GM18909 (cell line): Measurements from ENCODE around the gene PDLIM5.

Source experiments
- ATAC-seq: cut with Tn5 transposase; IDR thresholded peaks from one replicate; pipeline ENCODE4 v1.9.1; 2021; ENCODE audit warnings: mild to moderate bottlenecking; ENCODE audit not compliant: unreplicated experiment, poor library complexity

The PDLIM5 gene

DNA sequence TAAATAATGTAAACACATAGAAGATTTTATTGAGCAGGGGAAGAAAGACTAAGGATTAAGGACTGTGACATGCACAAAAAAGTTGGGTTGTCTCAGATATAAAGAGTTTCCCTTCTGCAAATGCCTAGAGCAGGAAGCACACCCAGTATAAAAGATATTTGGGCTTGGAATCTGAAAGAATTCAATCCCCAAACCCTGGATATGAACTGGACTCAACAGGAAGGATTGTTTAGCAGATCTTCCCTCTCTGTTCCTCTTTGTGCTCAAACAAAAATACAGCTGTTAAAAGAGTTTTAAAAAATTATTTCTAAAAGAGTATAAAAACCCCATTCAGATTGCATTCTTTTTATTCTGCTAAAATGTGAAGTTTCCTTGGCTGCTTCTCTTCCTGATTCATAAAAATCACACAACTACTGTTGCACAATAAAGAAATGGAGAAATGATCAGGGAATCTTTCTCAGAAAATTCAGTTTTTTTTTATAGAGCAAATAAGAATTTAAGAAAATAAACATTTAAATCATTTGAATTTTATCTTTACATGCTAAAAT, 71.4 kb downstream of the PDLIM5 start:
- ATAC-seq: no peak

DNA sequence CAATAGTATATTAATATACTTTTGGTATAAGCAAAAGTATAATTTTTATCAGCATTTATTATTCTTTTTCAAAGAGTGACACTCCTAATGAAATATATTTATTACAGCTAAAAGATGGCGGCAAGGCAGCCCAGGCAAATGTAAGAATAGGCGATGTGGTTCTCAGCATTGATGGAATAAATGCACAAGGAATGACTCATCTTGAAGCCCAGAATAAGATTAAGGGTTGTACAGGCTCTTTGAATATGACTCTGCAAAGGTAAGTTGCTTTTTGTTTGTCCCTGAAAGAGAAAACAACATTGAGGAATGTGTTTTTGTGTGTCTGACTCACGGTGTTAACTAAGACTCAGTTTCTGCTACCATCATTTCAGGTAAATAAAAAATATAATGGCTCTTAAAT, 71.9 kb downstream of the PDLIM5 start:
- no peak for ATAC-seq

DNA sequence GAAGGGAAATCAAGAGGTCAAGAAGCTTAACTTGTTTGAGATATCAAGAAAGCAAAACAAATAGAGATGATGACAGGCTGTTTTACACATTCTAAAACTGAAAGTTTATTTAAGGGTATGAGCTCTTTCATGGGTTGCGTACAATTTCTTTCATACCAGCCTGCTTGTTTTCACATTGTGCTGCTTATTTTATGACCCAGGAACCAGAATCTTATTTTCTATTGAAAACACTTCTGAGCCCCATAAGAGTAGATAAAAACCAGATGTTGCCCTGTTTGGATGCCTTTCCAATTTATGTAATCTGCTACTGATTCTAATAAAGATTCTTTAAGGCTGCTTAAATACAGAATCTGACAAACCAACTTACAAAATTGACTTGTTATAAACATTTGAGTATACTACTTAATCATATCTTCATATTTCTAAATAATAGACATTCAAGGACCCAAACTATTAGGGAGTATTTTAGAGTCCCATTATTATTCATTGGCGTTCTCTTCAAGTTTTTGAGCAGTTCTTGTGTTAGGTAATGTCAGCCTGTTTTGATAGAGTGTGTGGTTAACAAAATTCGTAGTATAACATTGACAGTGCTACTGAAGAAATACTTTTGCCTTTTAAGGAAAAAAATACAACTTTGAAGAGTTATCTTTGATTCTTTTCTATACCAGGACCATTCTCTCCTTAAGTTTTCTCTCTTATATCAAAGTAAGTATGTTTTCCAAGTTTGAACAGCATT, 74.4 kb downstream of the PDLIM5 start:
- ATAC-seq: peak; percentile 63

DNA sequence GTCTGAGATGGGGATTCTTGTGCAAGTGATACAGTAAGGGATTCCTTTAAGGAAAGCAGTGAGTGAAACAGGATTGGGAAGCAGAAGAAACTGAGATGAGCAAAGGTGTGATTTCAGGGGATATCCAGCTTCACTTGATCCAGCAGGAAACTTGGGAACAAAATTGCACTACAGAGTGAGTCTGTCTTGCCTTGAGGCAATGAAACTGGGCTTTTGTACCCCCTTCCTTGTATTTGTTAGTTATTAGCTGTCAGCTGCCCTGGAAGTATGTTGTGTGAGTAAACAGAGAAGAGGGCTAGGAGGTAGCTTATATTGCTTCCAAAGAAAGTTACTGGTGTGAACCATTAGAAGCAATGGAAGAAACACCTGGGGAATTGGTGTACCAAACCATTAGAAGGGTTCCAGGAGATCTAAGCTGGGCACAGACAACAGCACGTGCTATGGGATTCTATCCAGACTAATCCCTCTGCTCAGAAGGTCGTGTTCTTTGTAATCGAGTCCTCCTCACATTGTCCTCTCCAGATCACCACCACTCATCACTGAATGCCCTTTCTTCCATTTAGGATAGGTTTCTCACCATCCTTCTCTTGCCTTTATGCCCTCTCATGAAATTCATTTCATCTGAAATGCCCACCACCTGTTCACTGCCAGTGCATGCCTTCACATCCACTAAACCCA, 76.0 kb downstream of the PDLIM5 start:
- ATAC-seq: no peak

DNA sequence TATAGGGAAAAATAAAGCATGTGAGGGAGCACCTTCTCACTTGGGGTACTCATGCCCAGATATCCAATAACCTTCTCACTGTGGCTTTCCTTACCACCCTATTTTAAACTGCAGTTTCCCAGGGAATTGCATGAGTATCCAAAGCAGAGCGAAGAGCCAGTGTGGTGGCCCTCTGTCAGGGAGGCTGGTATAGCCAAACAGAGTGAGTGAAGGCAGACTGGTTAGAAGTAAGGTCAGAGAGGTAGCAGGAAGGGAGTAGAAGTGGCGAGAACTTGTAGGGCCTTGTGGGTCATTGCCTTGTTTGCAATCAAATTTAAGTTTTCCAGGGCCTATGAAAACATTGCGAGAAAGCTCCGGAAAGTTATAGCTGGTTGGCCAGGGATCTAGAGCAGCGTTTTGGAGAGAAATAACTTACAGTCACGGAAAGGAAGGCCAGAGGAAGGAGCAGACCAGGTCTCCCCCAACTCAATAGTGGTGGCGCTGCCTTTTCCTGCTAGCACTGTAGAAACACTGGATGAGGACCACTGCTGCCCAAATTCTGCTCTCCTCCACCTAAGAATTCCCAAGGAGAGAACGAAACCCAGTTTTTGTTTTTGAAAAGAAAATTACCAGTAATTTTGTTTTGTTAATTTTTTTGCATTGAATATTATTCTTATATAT, 77.2 kb downstream of the PDLIM5 start:
- ATAC-seq: no peak

DNA sequence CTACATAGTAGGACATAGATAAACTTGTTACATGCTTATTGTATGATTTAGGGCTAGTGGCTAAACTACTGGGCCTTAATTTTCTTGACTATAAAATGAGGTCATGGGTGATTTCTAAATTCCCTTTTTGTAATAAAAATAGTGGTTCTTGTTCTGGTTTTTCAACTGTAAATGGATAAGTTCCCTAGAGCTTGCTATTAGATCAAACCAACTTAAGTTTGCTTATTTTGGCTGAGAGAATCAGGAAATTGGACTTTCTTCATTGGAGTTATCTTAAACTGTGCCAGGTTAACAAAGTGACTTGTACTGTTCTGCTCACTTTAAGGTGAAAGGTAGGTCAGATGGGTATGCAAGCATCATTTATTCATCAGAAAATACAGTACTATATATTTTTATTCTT, 78.3 kb downstream of the PDLIM5 start:
- no peak for ATAC-seq

DNA sequence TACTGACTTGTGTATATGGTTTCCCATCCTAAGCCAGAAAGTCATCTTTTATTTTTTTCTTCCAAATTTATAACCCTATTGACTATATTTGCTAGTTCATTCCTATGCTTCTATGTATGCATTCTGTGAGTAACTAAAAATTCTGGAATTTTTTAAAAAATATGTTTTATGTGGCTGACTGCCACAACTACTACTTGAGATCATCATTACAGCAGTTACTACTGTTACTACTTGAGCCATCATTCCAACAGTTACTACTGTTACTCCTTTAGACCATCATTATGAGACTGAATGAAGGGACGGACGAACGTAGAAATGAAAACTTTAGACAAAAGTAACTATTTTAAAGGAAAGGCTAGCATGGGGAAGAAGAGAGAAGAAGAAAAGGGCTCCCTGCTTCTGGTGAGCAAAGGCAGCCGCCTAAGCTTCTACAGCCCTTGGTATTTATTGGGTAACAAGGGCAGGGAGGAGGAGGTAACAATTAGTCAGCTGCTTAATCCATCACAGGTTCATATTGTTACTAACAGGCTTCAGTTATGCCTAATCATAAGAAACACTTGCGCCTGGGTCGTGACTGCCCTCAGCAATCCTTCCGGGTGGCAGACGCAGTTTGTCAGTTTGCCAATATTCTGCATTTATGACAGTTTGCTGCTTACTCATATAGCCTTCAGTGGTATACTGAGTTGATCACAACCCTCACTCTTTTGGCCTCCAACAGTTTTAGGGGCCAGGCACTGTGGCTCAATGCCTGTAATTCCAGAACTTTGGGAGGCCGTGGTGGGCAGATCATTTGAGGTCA, 80.4 kb downstream of the PDLIM5 start:
- no peak for ATAC-seq

DNA sequence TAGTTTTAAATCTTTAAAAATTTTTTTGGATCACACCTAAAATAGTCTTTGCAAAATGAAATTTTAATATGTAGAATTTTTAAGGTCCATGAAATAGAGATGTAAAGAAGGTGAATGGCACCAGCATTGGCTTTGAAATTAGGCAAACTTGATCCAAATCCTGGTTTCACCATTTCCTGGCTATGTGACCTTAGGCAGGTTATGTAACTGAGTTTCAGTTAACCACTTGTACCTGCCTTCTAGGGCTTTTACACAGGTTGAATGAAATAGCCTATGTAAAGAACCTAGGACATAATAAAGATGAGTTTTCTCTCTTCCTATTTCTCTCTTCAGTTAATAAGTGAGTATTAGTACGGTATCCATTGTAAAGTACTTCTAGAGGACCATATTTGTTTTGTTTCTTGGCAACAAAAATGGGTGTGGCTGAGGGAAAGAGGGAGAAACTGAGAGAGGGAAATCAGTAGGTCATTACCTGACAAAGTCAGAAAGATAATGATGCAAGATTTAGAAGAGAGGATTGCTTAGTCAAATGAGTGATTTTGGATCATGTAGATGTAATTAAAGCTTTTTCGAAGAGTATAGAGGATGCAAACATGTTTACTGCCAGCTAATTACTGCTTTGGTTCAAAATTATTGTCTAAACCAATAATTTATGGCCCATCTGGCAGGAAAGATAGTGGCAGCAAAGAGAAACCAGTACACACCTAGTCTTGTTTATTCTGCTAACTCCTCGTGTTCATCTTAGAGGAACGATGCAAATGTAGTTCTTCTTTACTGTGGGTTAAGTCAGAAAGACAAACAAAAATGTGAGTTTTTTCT, 81.9 kb downstream of the PDLIM5 start:
- no peak for ATAC-seq

DNA sequence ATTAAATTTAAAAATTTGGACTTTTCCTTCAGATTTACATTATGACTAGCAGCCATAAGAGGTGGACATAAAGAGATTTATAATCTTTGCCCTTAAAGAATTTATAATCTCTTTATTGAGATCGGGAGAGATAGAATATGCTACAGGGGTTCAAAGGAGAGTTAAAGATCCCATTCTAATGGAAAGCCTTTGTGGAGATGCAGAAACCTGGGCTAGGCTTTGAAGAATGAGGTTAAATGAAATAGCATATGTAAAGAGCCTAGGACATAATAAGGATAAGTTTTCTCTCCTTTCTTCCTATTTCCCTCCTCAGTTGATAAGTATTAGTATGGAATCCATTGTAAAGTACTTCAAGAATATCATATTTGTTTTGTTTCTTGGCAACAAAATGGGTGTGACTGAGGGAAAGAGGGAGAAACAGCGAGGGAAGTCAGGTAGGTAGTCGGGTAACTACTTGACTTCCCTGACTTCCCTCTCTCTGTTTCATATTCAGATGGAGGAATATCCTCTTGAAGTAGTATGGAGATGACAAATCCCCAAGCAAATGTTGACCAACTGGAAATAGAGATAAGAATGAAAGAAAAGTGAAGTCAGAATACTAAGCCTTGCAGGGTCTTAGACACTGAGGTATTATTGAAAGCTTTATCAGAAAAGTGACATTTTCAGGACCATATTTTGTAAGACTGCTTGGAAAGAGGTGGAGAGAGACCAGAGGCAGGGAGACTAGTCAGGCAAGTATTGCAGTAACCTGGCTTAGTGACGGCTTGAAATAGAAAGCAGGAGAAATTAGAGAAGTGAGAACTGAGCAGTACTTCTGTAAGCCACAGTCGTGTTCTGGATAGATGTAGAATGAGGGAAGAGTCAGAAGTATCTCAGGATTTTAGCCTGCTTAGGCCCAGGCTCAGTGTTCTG, 82.9 kb downstream of the PDLIM5 start:
- ATAC-seq: peak; percentile 96

DNA sequence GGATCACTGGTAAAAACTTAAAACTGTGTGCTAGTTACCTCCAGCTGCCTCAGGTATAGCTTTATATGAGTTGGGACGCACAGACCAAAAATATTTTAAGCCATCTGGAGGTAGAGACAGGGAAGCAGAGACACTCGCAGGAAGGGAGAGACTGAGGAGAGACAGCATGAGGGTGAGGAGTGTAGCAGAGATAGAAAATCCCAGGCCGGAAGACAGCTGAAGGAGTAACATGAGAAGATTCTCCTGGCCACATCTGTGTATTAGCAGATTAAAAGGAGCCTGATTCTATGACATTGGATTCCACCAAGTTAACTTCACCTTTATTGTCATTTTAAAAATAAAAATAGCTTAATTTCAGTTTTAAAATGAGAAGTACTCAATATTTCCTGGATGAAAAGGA, 84.3 kb downstream of the PDLIM5 start:
- no peak for ATAC-seq

DNA sequence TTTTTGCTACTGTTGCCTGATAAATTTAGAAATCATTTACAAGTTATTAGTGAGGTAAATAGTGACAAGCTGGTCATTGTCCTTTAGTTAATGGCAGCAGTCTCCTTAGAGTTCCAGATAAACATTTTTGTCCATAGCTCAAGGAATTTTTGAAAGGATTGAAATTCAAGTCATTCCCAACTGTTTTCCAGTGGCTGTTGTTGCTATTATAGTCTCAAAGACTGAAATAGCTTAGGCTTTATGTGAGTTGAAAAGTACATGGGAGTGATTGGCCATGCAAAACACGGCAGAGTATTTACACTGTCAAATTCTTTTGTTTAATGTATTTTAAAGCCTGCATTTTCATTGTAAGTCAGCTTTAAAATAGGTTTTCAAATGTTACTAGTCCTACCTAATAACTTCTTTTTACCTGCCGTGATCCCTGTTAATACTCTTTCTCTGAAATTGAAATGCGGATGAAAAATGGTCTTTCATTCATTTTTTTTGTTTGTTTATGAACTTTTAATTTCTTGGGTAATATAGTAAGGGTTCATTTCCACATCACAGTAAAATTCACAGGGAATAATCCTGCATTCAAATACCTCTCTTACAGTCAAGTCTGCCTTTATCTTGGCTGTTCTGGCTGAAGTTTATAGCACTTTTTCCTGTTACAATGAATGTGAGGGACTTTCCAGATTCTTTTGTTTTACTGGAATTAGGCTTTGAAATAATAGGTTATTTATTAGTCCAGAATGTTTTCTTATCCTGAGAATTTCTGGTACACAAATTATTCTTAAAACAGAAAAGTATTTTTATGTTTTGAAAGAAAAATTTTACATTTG, 85.1 kb downstream of the PDLIM5 start:
- no peak for ATAC-seq

DNA sequence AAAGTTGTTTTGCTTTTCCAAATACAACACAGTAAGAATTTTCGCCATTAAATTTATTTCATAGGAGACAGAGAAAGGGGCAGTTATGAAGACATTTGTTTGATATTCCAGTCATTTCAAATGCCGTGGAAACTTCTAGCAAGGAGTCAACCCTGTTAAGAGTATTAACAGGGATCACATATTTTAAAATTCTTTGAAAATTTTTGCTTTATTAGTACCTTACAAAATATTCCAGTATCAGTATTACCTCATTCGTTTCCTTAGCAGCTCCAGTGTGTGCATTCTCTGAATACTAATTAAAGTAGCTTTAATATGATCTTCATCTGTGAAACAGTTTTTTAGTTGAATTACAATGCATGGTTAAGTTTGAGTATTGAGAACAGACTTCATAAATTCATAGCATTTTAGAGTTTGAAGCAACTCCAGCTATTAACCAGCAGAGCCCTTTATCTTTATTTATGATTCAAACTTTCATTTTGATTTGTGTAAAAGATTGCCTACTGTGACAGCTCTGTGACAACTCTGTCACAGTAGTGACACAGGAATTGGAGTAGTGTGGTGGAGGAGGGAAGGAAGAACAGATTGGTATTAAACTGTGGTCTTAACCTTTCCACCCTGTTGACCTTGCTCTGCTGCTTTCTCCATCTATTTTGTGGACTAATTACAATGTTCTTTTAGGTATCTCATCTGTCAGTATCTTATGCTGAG, 86.3 kb downstream of the PDLIM5 start:
- no peak for ATAC-seq

DNA sequence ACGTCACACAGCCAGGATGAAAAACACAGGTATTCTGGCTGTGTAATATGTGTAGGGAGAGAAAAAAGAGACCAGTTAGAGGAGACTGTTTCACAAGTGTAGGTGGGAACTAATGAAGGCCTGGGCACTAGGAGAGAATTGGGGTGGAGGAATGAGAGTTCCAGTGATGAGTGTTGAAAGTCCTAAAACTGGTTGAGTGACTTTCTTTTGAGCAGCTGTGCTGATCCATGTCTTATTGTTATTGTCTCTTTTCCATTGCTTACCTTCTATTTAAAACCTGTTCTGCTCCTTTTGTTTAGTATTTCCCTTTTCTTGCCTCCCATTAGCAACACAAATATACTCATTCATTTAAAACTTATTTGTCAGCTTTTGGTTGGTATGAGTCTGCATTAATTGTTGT, 88.7 kb downstream of the PDLIM5 start:
- no peak for ATAC-seq

DNA sequence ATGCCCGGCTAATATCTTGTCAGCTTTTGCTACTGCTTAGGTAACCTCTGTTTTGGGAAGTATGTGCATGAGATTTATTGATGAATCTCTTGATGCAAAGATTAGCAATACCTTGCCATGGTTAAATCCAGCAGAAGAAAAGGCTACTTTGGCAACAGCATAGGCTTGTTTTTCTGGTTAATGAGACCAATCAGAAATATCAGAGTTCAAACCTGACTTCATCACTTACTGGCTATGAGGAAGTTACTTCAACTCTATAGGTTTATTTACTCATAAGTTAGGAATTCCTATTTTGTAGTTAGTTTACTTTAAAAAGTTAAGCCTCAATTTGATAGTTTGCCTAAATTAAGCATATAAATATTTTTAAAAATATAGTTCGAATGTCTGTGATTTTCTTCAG, 93.1 kb downstream of the PDLIM5 start:
- no peak for ATAC-seq

DNA sequence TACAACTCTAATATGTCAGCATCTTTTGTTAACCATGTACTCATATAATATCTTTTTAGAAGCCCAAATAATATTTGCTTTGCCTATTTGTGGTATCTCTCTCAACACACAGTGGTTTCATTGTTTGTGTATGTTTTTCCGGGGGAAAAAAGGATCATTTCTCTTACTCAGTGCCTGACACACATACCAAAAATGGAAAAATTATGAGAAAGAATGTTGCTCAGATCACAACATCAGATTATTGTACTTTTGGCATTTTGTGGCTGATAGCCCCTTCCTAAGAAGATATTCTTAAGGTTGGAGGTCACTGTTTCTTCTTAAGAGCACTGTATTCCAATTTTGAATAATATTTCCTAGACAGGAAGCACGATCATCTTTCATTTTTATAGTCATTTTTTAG, 93.6 kb downstream of the PDLIM5 start:
- ATAC-seq: no peak

DNA sequence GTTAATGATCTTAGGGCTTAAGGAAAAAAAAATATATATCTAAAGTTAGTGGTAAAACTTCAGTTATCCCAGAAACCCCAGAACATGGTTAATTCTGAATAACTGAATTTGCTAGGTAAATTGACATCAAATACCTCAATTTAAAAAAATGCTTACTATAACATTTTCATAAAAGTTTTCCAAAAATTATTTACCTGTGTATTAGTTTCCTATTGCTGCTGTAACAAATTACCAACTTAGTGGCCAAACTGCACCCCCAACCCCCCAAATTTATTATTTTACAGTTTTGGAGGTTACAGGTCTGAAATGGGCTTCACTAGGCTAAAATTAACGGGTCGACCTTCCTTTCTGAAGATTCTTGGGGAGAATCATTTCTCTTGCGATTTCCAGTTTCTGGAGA, 95.2 kb downstream of the PDLIM5 start:
- no peak for ATAC-seq

DNA sequence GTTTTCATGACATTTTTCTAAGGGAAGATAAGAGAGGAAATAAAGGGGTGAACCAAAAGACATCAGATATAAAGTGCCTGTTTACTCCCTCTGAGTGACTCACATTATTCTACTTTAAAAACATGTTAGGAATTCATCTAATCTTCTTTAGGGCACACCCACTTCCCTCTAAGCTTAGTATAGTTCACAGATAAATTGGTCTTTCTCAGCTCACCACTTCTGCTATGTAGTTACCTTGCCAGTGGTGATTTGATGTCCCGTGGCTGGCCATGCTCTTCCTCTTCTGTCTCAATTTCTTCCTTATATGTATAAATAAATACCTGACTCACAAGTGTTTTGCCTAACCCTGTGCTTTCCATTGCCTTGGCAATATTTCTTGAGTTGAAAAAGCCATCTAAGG, 96.8 kb downstream of the PDLIM5 start:
- no peak for ATAC-seq
